ENCODE data around the gene ANTKMT. TPM values are rescaled to one million over a fixed set of nuclear protein-coding genes. Genes with fewer than 3 reads are reported as not detected.

Gene ANTKMT
- polyA plus RNA-seq, 1 donor from 2014 or later, result 73.4 TPM

DNA sequence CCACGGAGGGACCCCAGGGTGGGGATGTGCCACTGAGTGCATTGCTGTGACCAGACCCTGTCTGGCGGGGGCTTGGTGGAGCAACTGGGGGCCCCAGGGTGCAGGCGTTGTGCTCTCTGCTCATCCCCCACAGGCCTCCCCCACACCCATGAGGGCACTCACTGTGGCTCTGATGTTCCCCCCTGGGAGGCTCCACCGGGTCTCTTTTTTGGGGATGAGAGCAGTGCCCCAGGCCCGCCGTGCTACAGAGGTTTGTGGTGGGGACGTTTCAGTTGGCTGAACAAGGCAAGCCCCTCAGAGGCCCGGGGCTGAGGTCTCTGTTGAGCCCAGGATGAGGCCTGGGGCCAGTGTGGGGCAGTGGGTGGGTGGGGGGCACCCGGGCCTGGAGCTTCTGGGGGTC is 2.7 kb downstream of the ANTKMT start:
- H4K20me1 ChIP-seq (ENCODE audit: insufficient read depth), result no peaks in the 10 kb centered on the region
- no peak overlapping the region for H3K27ac ChIP-seq (ENCODE audit: low read length)
- no peak overlapping the region for H2AFZ ChIP-seq (ENCODE audit: low read depth, low read length)

DNA sequence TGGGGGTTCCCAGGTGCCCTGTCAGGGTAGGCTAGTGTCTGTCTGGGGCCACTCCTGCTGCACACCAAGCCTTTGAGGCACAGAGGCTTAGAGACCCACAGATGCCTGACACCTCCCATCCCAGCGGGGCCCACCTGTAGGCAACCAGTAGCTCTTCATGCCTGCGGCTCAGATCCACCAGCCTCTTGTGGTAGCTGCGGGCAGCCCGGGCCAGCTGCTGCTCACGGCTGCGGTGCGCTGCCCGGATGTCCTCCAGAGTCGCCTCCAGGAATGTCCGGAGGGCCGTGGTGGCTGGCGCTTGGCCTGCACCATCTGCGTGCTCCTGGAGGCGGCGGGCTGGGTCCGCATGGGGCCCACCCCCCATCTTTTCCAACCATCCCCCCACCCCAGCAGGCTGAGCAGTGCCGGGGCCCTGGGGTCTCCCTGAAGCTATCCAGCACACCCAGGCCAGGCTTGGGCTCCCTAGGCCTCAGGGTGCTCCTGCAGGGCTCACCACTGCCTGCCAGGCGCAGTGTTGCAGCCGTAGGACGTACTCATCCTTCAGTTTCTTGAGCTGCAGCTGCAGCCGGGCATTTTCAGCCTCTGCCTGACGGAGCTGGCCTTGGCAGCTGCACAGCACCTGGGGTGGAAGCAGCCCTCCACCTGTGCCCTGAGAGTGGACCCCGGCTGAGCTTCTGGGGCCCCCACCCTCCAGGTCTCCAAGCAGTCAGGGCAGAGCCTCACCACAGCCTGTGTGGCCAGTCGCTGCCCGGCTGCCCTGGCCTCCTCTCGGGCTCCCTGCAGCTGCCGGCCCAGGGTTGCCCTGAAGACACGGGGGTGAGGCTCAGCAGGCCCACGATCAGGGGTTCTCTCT is 3.5 kb downstream of the ANTKMT start:
- Histone ChIP-seq H3K9me2 (ENCODE audit: insufficient read depth, low read length) (no peaks in the 10 kb centered on the region), H3K4me2 (ENCODE audit: low read length) (no peak overlapping the region), H4K20me1 (ENCODE audit: insufficient read depth) (no peaks in the 10 kb centered on the region), H3K4me3 (ENCODE audit: low read length) (no peak overlapping the region), H3K36me3 (ENCODE audit: insufficient read depth, low read length) (no peaks in the 10 kb centered on the region), H3F3A (ENCODE audit: insufficient read depth, low read length, poor library complexity, severe bottlenecking) (no peaks in the 10 kb centered on the region), H3K79me2 (replicated peaks; ENCODE audit: insufficient read depth, low read length) (no peaks in the 10 kb centered on the region), H3K27ac (ENCODE audit: low read length) (no peak overlapping the region), H3K27me3 (ENCODE audit: insufficient read depth, low read depth, low read length) (peaks cover 7% of the 10 kb centered on the region), H2AFZ (ENCODE audit: low read depth, low read length) (no peak overlapping the region), H3K9ac (ENCODE audit: low read length) (no peak overlapping the region), H3K9me3 (ENCODE audit: low read length) (no peaks in the 10 kb centered on the region)
- TF ChIP-seq SMC3 (conservative IDR thresholded peaks at IDR 0.05; ENCODE audit: poor library complexity) (no peak), EP300 (conservative IDR thresholded peaks at IDR 0.05; ENCODE audit: poor library complexity, severe bottlenecking) (no peak), EZH2 (IDR thresholded peaks at IDR 0.05; ENCODE audit: borderline replicate concordance, insufficient read depth, low read length, poor library complexity, severe bottlenecking) (no peak), MXI1 (conservative IDR thresholded peaks at IDR 0.05; ENCODE audit: poor library complexity, severe bottlenecking) (no peak), TAF1 (IDR thresholded peaks at IDR 0.05; ENCODE audit: low read depth) (no peak), RAD21 (conservative IDR thresholded peaks at IDR 0.05) (no peak), POLR2AphosphoS5 (IDR thresholded peaks at IDR 0.05) (no peak)
- TF ChIP-seq, protein P1, sequence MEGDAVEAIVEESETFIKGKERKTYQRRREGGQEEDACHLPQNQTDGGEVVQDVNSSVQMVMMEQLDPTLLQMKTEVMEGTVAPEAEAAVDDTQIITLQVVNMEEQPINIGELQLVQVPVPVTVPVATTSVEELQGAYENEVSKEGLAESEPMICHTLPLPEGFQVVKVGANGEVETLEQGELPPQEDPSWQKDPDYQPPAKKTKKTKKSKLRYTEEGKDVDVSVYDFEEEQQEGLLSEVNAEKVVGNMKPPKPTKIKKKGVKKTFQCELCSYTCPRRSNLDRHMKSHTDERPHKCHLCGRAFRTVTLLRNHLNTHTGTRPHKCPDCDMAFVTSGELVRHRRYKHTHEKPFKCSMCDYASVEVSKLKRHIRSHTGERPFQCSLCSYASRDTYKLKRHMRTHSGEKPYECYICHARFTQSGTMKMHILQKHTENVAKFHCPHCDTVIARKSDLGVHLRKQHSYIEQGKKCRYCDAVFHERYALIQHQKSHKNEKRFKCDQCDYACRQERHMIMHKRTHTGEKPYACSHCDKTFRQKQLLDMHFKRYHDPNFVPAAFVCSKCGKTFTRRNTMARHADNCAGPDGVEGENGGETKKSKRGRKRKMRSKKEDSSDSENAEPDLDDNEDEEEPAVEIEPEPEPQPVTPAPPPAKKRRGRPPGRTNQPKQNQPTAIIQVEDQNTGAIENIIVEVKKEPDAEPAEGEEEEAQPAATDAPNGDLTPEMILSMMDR (IDR thresholded peaks at IDR 0.05; ENCODE audit: poor library complexity, severe bottlenecking), result no peak
- TF ChIP-seq, protein P2, sequence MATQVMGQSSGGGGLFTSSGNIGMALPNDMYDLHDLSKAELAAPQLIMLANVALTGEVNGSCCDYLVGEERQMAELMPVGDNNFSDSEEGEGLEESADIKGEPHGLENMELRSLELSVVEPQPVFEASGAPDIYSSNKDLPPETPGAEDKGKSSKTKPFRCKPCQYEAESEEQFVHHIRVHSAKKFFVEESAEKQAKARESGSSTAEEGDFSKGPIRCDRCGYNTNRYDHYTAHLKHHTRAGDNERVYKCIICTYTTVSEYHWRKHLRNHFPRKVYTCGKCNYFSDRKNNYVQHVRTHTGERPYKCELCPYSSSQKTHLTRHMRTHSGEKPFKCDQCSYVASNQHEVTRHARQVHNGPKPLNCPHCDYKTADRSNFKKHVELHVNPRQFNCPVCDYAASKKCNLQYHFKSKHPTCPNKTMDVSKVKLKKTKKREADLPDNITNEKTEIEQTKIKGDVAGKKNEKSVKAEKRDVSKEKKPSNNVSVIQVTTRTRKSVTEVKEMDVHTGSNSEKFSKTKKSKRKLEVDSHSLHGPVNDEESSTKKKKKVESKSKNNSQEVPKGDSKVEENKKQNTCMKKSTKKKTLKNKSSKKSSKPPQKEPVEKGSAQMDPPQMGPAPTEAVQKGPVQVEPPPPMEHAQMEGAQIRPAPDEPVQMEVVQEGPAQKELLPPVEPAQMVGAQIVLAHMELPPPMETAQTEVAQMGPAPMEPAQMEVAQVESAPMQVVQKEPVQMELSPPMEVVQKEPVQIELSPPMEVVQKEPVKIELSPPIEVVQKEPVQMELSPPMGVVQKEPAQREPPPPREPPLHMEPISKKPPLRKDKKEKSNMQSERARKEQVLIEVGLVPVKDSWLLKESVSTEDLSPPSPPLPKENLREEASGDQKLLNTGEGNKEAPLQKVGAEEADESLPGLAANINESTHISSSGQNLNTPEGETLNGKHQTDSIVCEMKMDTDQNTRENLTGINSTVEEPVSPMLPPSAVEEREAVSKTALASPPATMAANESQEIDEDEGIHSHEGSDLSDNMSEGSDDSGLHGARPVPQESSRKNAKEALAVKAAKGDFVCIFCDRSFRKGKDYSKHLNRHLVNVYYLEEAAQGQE (IDR thresholded peaks at IDR 0.05; ENCODE audit: borderline replicate concordance), result no peak

More for the DNA sequence above, 2.7 kb downstream of the ANTKMT start:
- Histone ChIP-seq H3K9me2 (ENCODE audit: insufficient read depth, low read length) (no peaks in the 10 kb centered on the region), H3K4me3 (ENCODE audit: low read length) (no peak overlapping the region), H3K4me2 (ENCODE audit: low read length) (no peak overlapping the region), H3K9me3 (ENCODE audit: low read length) (no peaks in the 10 kb centered on the region), H3K36me3 (ENCODE audit: insufficient read depth, low read length) (no peaks in the 10 kb centered on the region), H3K27me3 (ENCODE audit: insufficient read depth, low read depth, low read length) (peaks cover 7% of the 10 kb centered on the region), H3K9ac (ENCODE audit: low read length) (no peak overlapping the region), H3F3A (ENCODE audit: insufficient read depth, low read length, poor library complexity, severe bottlenecking) (no peaks in the 10 kb centered on the region), H3K79me2 (replicated peaks; ENCODE audit: insufficient read depth, low read length) (no peaks in the 10 kb centered on the region)
- no peak for TF ChIP-seq EZH2 (IDR thresholded peaks at IDR 0.05; ENCODE audit: borderline replicate concordance, insufficient read depth, low read length, poor library complexity, severe bottlenecking)
- no peak for TF ChIP-seq EP300 (conservative IDR thresholded peaks at IDR 0.05; ENCODE audit: poor library complexity, severe bottlenecking)
- no peak for TF ChIP-seq MXI1 (conservative IDR thresholded peaks at IDR 0.05; ENCODE audit: poor library complexity, severe bottlenecking)
- TF ChIP-seq, protein P1 (IDR thresholded peaks at IDR 0.05; ENCODE audit: poor library complexity, severe bottlenecking), result no peak
- no peak for TF ChIP-seq SMC3 (conservative IDR thresholded peaks at IDR 0.05; ENCODE audit: poor library complexity)
- no peak for TF ChIP-seq RAD21 (conservative IDR thresholded peaks at IDR 0.05)
- no peak for TF ChIP-seq POLR2AphosphoS5 (IDR thresholded peaks at IDR 0.05)
- TF ChIP-seq, protein P2 (IDR thresholded peaks at IDR 0.05; ENCODE audit: borderline replicate concordance), result no peak
- no peak for TF ChIP-seq TAF1 (IDR thresholded peaks at IDR 0.05; ENCODE audit: low read depth)
